OCI-LY7 (cell line): Measurements from ENCODE around the gene IGBP1. TPM values are rescaled to one million over a fixed set of nuclear protein-coding genes. Genes with fewer than 3 reads are reported as not detected.

ENCODE experiments used
- Bru-seq: library from RNA; stranded (reverse); fragments of 400-500 nt; gene quantifications from one replicate; lab custom pipeline; 2021; lab: Mats Ljungman, UMichigan
- BruChase-seq, 2 experiments: library from RNA; stranded (reverse); fragments of 400-500 nt; gene quantifications; one replicate each; lab custom pipeline; 2021; lab: Mats Ljungman, UMichigan
- BruUV-seq: library from RNA; stranded (reverse); fragments of 400-500 nt; replicated peaks from 2 replicates; lab custom pipeline; 2021; lab: Mats Ljungman, UMichigan
- CTCF ChIA-PET: fragments of 300-600 bp; sonication (Branson Sonifier 250); formaldehyde crosslinking; loops from one replicate; lab custom pipeline; 2022; ENCODE audit warnings: antibody characterized with exemption; ENCODE audit not compliant: unreplicated experiment; lab: Charles Lee
- POLR2A ChIA-PET: fragments of 300-600 bp; sonication (Branson Sonifier 250); formaldehyde crosslinking; loops from one replicate; lab custom pipeline; 2022; ENCODE audit warnings: antibody characterized with exemption; lab: Charles Lee
- DNase-seq: peaks from one replicate; pipeline ENCODE4 v3.0.0-alpha.2; 2015; ENCODE audit warnings: low spot score
- H2AFZ ChIP-seq: fragments of 200-600 bp; sonication (generic), shearing (Covaris generic); 2 replicates; pipeline ENCODE4 v1.6.1; 2014; ENCODE audit warnings: mild to moderate bottlenecking, antibody characterized with exemption, low read length, moderate library complexity
- H3K27ac ChIP-seq: fragments of 200-600 bp; sonication (generic); 2 replicates; pipeline ENCODE4 v1.5.1; 2014; ENCODE audit warnings: mixed run types, low read depth, mild to moderate bottlenecking, moderate library complexity, low read length, inconsistent platforms; ENCODE audit not compliant: poor library complexity, severe bottlenecking
- H3K36me3 ChIP-seq: fragments of 200-600 bp; sonication (generic); 2 replicates; pipeline ENCODE4 v1.6.1; 2014; ENCODE audit warnings: mild to moderate bottlenecking, antibody characterized with exemption, low read length, moderate library complexity, mixed read lengths; ENCODE audit not compliant: insufficient read depth
- H3K4me1 ChIP-seq: fragments of 200-600 bp; sonication (generic); 2 replicates; pipeline ENCODE4 v1.5.1; 2014; ENCODE audit warnings: mild to moderate bottlenecking, low read length; ENCODE audit not compliant: insufficient read depth, poor library complexity, severe bottlenecking
- H3K4me2 ChIP-seq: fragments of 200-600 bp; sonication (generic); 2 replicates; pipeline ENCODE4 v1.6.1; 2014; ENCODE audit warnings: mild to moderate bottlenecking, low read length
- H3K4me3 ChIP-seq: fragments of 200-600 bp; sonication (generic); 2 replicates; pipeline ENCODE4 v1.5.1; 2014; ENCODE audit warnings: mild to moderate bottlenecking, low read depth, low read length; ENCODE audit not compliant: poor library complexity, severe bottlenecking
- H3K79me2 ChIP-seq: fragments of 200-600 bp; sonication (generic); 2 replicates; pipeline ENCODE4 v1.6.1; 2016; ENCODE audit warnings: low read depth, mild to moderate bottlenecking, low read length, moderate library complexity, mixed read lengths; ENCODE audit not compliant: insufficient read depth
- H3K9me2 ChIP-seq: fragments of 200-600 bp; sonication (generic); 2 replicates; pipeline ENCODE4 v1.6.1; 2016; ENCODE audit warnings: mild to moderate bottlenecking, low read length, mixed read lengths; ENCODE audit not compliant: insufficient read depth
- H3K9me3 ChIP-seq: fragments of 200-600 bp; sonication (generic); 2 replicates; pipeline ENCODE4 v1.6.1; 2014; ENCODE audit warnings: mild to moderate bottlenecking, mixed run types, low read length, mixed read lengths
- H4K20me1 ChIP-seq: fragments of 200-600 bp; sonication (generic); 2 replicates; pipeline ENCODE4 v1.6.1; 2014; ENCODE audit warnings: mild to moderate bottlenecking, antibody characterized with exemption, low read length, moderate library complexity, mixed read lengths; ENCODE audit not compliant: insufficient read depth
- EZH2phosphoT487 ChIP-seq: fragments of 200-600 bp; sonication (generic); IDR thresholded peaks from 2 replicates; pipeline ENCODE4 v1.6.1; 2018; ENCODE audit warnings: low read depth, borderline replicate concordance, mild to moderate bottlenecking, mixed run types, antibody characterized with exemption, low read length, moderate library complexity, mixed read lengths
- intact Hi-C: fragments of 100-400 bp; cut with micrococcal nuclease; formaldehyde crosslinking; loops from one replicate; pipeline ENCODE4 v1.10.0; 2022; ENCODE audit not compliant: unreplicated experiment
- long read RNA-seq: library from polyadenylated mRNA; stranded (forward); transcript quantifications from one replicate; pipeline ENCODE4 v2.0.0, GENCODE V29; 2022
- total RNA-seq, 2 experiments: library from RNA; depleted of rRNA in 1 of 2; stranded (reverse); fragments of >200 nt in 1 of 2; shearing (Covaris generic) in 1 of 2; gene quantifications; 2 replicates each; pipeline ENCODE4 v1.2.3, GENCODE V29; 2014 to 2022
- TF ChIP-seq, protein P1 (sequence below): fragments of 200-600 bp; sonication (generic); conservative IDR thresholded peaks from 2 replicates; pipeline ENCODE4 v1.5.1; 2014; ENCODE audit warnings: mild to moderate bottlenecking, antibody characterized with exemption, low read length, moderate library complexity, mixed read lengths

The IGBP1 gene
- 47.2 and 60.0 TPM in 2 replicates for total RNA-seq (2014; rRNA removed; shearing (Covaris generic))
- 60.5 and 61.7 TPM in 2 replicates for total RNA-seq (2022)
- percentile 78 among the genes with signal in this experiment for Bru-seq, nascent RNA
- percentile 85 among the genes with signal in this experiment for BruChase-seq, experiment 1, labeled RNA remaining after a 6-hour chase
- BruChase-seq, experiment 2, labeled RNA remaining after a 2-hour chase, result percentile 77 among the genes with signal in this experiment
- long read RNA-seq, transcript IGBP1-202 (7 exons, 1,666 nt), result minor isoform, 6 of 61 reads
- long read RNA-seq, transcript IGBP1-201 (6 exons, 1,862 nt), result major isoform, 38 of 61 reads
- long read RNA-seq, partial matches to known transcripts, result 8 of 61 reads
- long read RNA-seq, other reads (novel, unspliced or antisense), result 9 of 61 reads

DNA sequence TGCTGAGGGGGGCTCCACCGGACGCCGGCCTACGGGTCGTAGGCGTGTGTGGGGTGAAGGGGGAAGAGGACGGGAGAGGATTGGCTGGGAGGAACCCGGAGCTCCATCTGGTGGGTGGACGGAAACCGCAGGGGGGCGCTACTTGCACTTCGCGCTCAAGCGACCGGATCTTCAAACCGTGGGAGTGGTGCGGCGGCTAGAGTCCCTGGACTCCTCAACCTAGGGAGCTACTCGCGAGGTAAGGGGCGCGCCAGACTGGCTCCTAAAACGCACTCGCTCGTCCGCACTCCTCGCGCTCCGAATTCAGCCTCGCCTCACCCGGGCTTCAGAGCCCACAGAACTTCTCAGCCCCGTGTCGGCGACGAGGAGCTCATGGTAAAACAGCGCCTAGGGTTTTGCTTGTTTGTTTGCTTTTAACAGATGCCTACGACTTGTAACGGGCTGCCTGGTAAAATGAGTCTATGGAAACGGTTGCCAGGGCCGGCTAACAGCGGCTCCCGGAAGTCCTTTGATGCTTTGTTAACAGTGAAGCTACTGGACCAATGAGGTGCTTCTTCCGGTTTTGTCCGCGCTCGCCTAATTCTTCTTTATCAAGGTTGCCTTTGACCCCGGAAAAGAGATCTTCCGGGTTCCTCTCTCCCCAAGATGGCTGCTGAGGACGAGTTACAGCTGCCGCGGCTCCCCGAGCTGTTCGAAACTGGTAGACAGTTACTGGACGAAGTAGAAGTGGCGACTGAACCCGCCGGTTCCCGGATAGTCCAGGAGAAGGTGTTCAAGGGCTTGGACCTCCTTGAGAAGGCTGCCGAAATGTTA, at the start of gene IGBP1:
Gene IGBP1 (plus strand): TSS at position 145 of the 813 bp plus-strand sequence. CDS start 501 bp downstream, at position 646.
- no TSS peak for BruUV-seq

DNA sequence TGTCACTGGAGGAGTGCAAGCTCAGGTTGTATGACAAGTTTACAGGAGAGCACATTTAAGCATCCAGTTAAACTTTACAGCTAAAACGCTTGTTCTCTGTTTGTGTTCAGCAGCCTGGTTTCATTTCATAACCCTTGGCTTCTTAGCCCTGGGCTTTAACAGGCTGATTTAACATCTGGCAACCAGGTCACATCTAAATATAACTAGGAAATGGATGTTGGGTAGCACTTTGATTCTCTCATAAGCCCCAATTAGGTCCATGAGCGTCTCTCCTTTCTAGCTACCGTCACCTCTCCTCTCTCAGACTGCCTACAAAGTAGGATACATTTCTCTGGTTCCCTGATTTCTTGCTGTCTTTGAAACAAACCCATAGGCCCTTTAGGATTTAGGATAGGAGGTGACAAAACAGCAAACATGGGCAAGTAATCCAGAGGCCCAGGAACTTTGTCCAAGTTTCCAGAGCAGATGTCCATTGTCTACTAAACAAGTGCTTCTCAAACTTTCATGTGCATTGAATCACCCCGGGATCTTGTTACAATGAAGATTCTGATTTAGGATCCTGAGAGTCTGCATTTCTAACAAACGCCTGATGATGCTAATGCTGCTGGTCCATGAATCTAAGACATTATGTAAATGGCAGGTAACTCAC, 48.5 kb upstream of the IGBP1 start:
- no TSS peak for BruUV-seq
- no peak overlapping the region for H3K4me3 ChIP-seq
- H4K20me1 ChIP-seq, result no peaks in the 10 kb centered on the region
- TF ChIP-seq EZH2phosphoT487, result no peak
- TF ChIP-seq, protein P1, sequence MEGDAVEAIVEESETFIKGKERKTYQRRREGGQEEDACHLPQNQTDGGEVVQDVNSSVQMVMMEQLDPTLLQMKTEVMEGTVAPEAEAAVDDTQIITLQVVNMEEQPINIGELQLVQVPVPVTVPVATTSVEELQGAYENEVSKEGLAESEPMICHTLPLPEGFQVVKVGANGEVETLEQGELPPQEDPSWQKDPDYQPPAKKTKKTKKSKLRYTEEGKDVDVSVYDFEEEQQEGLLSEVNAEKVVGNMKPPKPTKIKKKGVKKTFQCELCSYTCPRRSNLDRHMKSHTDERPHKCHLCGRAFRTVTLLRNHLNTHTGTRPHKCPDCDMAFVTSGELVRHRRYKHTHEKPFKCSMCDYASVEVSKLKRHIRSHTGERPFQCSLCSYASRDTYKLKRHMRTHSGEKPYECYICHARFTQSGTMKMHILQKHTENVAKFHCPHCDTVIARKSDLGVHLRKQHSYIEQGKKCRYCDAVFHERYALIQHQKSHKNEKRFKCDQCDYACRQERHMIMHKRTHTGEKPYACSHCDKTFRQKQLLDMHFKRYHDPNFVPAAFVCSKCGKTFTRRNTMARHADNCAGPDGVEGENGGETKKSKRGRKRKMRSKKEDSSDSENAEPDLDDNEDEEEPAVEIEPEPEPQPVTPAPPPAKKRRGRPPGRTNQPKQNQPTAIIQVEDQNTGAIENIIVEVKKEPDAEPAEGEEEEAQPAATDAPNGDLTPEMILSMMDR, result no peak
- CTCF ChIA-PET, result no interaction called here
- no peak overlapping the region for H3K27ac ChIP-seq
- POLR2A ChIA-PET, result no interaction called here
- no peaks in the 10 kb centered on the region for H3K9me3 ChIP-seq
- no peak overlapping the region for H2AFZ ChIP-seq
- intact Hi-C loops, result no loop called here
- DNase-seq, result no peak
- no peaks in the 10 kb centered on the region for H3K36me3 ChIP-seq
- no peaks in the 10 kb centered on the region for H3K4me1 ChIP-seq
- H3K79me2 ChIP-seq, result no peaks in the 10 kb centered on the region
- no peak overlapping the region for H3K4me2 ChIP-seq
- H3K9me2 ChIP-seq, result no peaks in the 10 kb centered on the region

More for the DNA sequence above, at the start of gene IGBP1:
- H2AFZ ChIP-seq, result peak within 1 kb of the TSS; percentile 94; the same call in 1 of the 2 replicates
- H3K4me1 ChIP-seq, result peaks cover 24% of the 10 kb centered on the region
- H3K27ac ChIP-seq, result peak within 1 kb of the TSS; percentile 98
- TF ChIP-seq, protein P1, result peak; percentile 77
- TF ChIP-seq EZH2phosphoT487, result no peak
- H3K9me2 ChIP-seq, result no peaks in the 10 kb centered on the region
- peaks cover 33% of the 10 kb centered on the region for H3K36me3 ChIP-seq
- ChIA-PET CTCF (interaction anchor here (1.1 to 1.4 kb wide), 2 partner anchors 158 to 630 kb away, joined by 4 read pairs; partner anchors contain the start of gene NALF2), POLR2A (interaction anchor here (0.6 to 1.5 kb wide), 11 partner anchors 9 to 1430 kb away, joined by 3 to 6 read pairs (median 3); partner anchors contain the start of genes KIF4A and PDZD11)
- H4K20me1 ChIP-seq, result no peaks in the 10 kb centered on the region; the same call in 1 of the 2 replicates
- peak within 1 kb of the TSS; percentile 82 for H3K4me3 ChIP-seq
- peak within 1 kb of the TSS; percentile 84 for H3K4me2 ChIP-seq
- intact Hi-C loops, result loop anchor here (2.0 to 5.0 kb wide), 3 partner anchors 101 to 629 kb away; partner anchors contain the start of genes EDA and NALF2
- H3K79me2 ChIP-seq, result peaks cover 25% of the 10 kb centered on the region
- DNase-seq, result peak; percentile 90
- H3K9me3 ChIP-seq, result no peaks in the 10 kb centered on the region
